Measurements from ENCODE around the gene VPS4A. TPM values are rescaled to one million over a fixed set of nuclear protein-coding genes. Genes with fewer than 3 reads are reported as not detected.

VPS4A gene
- 10 to 100 TPM; 25.3 to 26.6 TPM for total RNA-seq
- 10 to 100 TPM; 27.2 to 31.8 TPM for polyA plus RNA-seq
- long read RNA-seq, donor 1, full-length matches to known transcripts: 22 of 65 reads
- long read RNA-seq, donor 1, partial matches to known transcripts: 37 of 65 reads
- long read RNA-seq, donor 1, other reads (novel, unspliced or antisense): 6 of 65 reads
- long read RNA-seq, donor 2, full-length matches to known transcripts: 4 of 14 reads
- long read RNA-seq, donor 2, partial matches to known transcripts: 10 of 14 reads
- long read RNA-seq, donor 2, other reads (novel, unspliced or antisense): 0 of 14 reads
- long read RNA-seq, donor 3, full-length matches to known transcripts: 14 of 14 reads
- long read RNA-seq, donor 3, partial matches to known transcripts: 0 of 14 reads
- long read RNA-seq, donor 3, other reads (novel, unspliced or antisense): 0 of 14 reads
- long read RNA-seq, donor 4, full-length matches to known transcripts: 6 of 19 reads
- long read RNA-seq, donor 4, partial matches to known transcripts: 13 of 19 reads
- long read RNA-seq, donor 4, other reads (novel, unspliced or antisense): 0 of 19 reads
- long read RNA-seq, donor 5, full-length matches to known transcripts: 26 of 65 reads
- long read RNA-seq, donor 5, partial matches to known transcripts: 26 of 65 reads
- long read RNA-seq, donor 5, other reads (novel, unspliced or antisense): 13 of 65 reads

- TF ChIP-seq CTCF (IDR thresholded peaks at IDR 0.05; ENCODE audit: control extremely low read depth, extremely low read depth): peak; percentile 97
- ATAC-seq (ENCODE audit: insufficient read depth, low FRiP score) (peak; percentile 100), DNase-seq (peak; percentile 97 to 98 (median 98))
- peak within 1 kb of the TSS; percentile 47 to 80 for H3K9ac ChIP-seq (ENCODE audit: insufficient read depth in 1 of 2, low read length in 2 of 2)
- no peaks in the 10 kb centered on the region for H3K27me3 ChIP-seq (ENCODE audit: control insufficient read depth in 3 of 3, insufficient read depth in 3 of 3, low read length in 2 of 3)
- H3K4me1 ChIP-seq (ENCODE audit: control insufficient read depth in 5 of 5, insufficient read depth in 5 of 5, low read length in 5 of 5): peaks cover 0 to 5% (median 4%) of the 10 kb centered on the region in 5 donors
- peak within 1 kb of the TSS; percentile 95 for H3K4me3 ChIP-seq
- H3K27ac ChIP-seq (ENCODE audit: low read depth in 1 of 2, low read length in 1 of 2): peak within 1 kb of the TSS; percentile 91 to 95
- H3K9me3 ChIP-seq (ENCODE audit: control insufficient read depth in 4 of 4, insufficient read depth in 3 of 4, low read length in 3 of 4): no peaks in the 10 kb centered on the region
- 9% methylated on average over 65 to 70 of the region's 70 CpGs for WGBS, 2 donors
- peaks cover 0 to 16% (median 10%) of the 10 kb centered on the region in 4 donors for H3K36me3 ChIP-seq (ENCODE audit: control insufficient read depth in 4 of 4, insufficient read depth in 4 of 4, low read length in 4 of 4)
Measured at GRCh38 chr16:69310653-69311532, at the start of gene VPS4A. VPS4A (plus strand) TSS chr16:69311350; CDS start chr16:69311512, 162 bp downstream.

DNA sequence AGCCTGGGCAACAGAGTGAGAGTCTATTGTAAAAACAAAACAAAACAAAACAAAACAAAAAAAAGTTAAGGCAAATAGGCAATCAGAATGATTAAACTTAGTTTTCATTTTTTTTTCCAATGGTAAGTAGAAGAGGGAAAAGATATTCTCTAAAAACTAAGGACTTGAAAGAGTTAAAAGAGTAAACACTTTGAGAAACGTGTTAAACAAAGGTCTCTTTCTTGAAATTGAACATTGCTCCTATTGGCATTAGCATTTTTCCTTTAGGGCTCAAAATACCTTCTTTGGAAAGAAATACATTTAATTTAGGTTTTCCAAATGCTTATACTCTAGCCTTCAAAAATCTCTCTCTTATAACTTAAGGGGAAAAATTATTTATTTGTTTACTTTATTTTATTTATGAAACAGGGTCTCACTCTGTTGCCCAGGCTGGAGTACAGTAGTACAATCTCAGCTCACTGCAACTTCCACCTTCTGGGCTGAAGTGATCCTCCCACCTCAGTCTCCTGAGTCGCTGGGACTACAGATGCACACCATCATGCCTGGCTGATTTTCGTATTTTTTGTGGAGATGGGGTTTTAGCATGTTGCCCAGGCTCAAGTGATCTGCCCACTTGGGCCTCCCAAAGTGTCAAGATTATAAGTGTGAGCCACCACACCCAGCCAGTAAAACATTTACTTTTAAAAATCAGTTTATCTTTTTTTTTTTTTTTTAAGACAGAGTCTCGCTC, 44.7 kb upstream of the VPS4A start:
- no peaks in the 10 kb centered on the region for H3K4me1 ChIP-seq (ENCODE audit: control insufficient read depth in 5 of 5, insufficient read depth in 5 of 5, low read length in 5 of 5)
- no peak for TF ChIP-seq CTCF (IDR thresholded peaks at IDR 0.05; ENCODE audit: control extremely low read depth, extremely low read depth)
- no peak for ATAC-seq (ENCODE audit: insufficient read depth, low FRiP score)
- WGBS, 2 donors: 74 to 85% methylated on average over 4 of the region's 4 CpGs
- H3K9ac ChIP-seq (ENCODE audit: insufficient read depth in 1 of 2, low read length in 2 of 2): no peak overlapping the region
- DNase-seq: no peak
- H3K27me3 ChIP-seq (ENCODE audit: control insufficient read depth in 3 of 3, insufficient read depth in 3 of 3, low read length in 2 of 3): no peaks in the 10 kb centered on the region
- no peak overlapping the region for H3K4me3 ChIP-seq
- no peak overlapping the region for H3K27ac ChIP-seq (ENCODE audit: low read depth in 1 of 2, low read length in 1 of 2)
- no peaks in the 10 kb centered on the region for H3K9me3 ChIP-seq (ENCODE audit: control insufficient read depth in 4 of 4, insufficient read depth in 3 of 4, low read length in 3 of 4)
- peaks cover 0 to 5% (median 4%) of the 10 kb centered on the region in 4 donors for H3K36me3 ChIP-seq (ENCODE audit: control insufficient read depth in 4 of 4, insufficient read depth in 4 of 4, low read length in 4 of 4)

GRCh38 chr16:69267633-69268032, 43.5 kb upstream of the VPS4A start:
- Histone ChIP-seq H3K27ac (ENCODE audit: low read depth in 1 of 2, low read length in 1 of 2) (no peak overlapping the region), H3K4me3 (no peak overlapping the region), H3K4me1 (ENCODE audit: control insufficient read depth in 5 of 5, insufficient read depth in 5 of 5, low read length in 5 of 5) (no peaks in the 10 kb centered on the region), H3K9ac (ENCODE audit: insufficient read depth in 1 of 2, low read length in 2 of 2) (no peak overlapping the region), H3K36me3 (ENCODE audit: control insufficient read depth in 4 of 4, insufficient read depth in 4 of 4, low read length in 4 of 4) (peaks cover 0 to 5% (median 5%) of the 10 kb centered on the region in 4 donors), H3K27me3 (ENCODE audit: control insufficient read depth in 3 of 3, insufficient read depth in 3 of 3, low read length in 2 of 3) (no peaks in the 10 kb centered on the region), H3K9me3 (ENCODE audit: control insufficient read depth in 4 of 4, insufficient read depth in 3 of 4, low read length in 3 of 4) (no peaks in the 10 kb centered on the region)
- no peak for ATAC-seq (ENCODE audit: insufficient read depth, low FRiP score)
- 92 to 94% methylated on average over 4 of the region's 4 CpGs for WGBS, 2 donors
- no peak for DNase-seq
- no peak for TF ChIP-seq CTCF (IDR thresholded peaks at IDR 0.05; ENCODE audit: control extremely low read depth, extremely low read depth)

All from lung (tissue), 16 donors.